B cell (primary cell): ENCODE measurements around the gene ZNF689. TPM values are rescaled to one million over a fixed set of nuclear protein-coding genes. Genes with fewer than 3 reads are reported as not detected.

Experiments used
- ATAC-seq: fragments of 200-7000 bp; cut with Tn5 transposase; one replicate; pipeline ENCODE4 v1.10.0; 2021; ENCODE audit warnings: low read depth, mild to moderate bottlenecking, moderate number of reproducible peaks, moderate library complexity
- CTCF ChIA-PET: fragments of 350-600 bp; sonication (Branson Sonifier 250); formaldehyde crosslinking; loops from one replicate; lab custom pipeline; 2021; ENCODE audit warnings: antibody characterized with exemption, inconsistent platforms; lab: Charles Lee
- POLR2A ChIA-PET: fragments of 350-600 bp; sonication (Branson Sonifier 250); formaldehyde crosslinking; loops from one replicate; lab custom pipeline; 2021; ENCODE audit warnings: antibody characterized with exemption; lab: Charles Lee
- DNase-seq: peaks from one replicate; pipeline ENCODE4 v3.0.0; 2013
- H2AFZ ChIP-seq: 2 replicates; pipeline ENCODE4 v1.6.1; 2012; ENCODE audit warnings: mild to moderate bottlenecking, low read depth, low read length; ENCODE audit not compliant: insufficient read depth, poor library complexity, severe bottlenecking
- H3K27ac ChIP-seq, 2 donors: 1 replicate in 1 of 2; 2 replicates in 1 of 2; pipeline ENCODE4 v1.5.1; 2012 to 2013; ENCODE audit warnings: low read length in 2 of 2, mild to moderate bottlenecking in 2 of 2, moderate library complexity in 1 of 2
- H3K27me3 ChIP-seq, 4 experiments: fragments of 200-600 bp in 1 of 4; sonication (generic) in 1 of 4; replicated peaks in 1 of 4; 1 replicate in 2 of 4; 2 replicates in 2 of 4; pipeline versions ENCODE4 v1.6.1 to v1.7.0; 2013 to 2016; ENCODE audit warnings: low read length in 3 of 4, mild to moderate bottlenecking in 2 of 4, mixed read lengths in 1 of 4, moderate library complexity in 1 of 4; ENCODE audit not compliant: insufficient read depth in 4 of 4, control insufficient read depth in 3 of 4; ENCODE audit errors: control extremely low read depth in 1 of 4
- H3K36me3 ChIP-seq, 2 experiments: replicated peaks in 1 of 2; 1 replicate in 1 of 2; 2 replicates in 1 of 2; pipeline versions ENCODE4 v1.6.1 to v1.7.1; 2013; ENCODE audit warnings: low read length in 1 of 2; ENCODE audit not compliant: insufficient read depth in 2 of 2, control insufficient read depth in 1 of 2; ENCODE audit errors: control extremely low read depth in 1 of 2, extremely low read depth in 1 of 2
- H3K4me1 ChIP-seq, 2 donors: fragments of 200-600 bp in 1 of 2; sonication (generic) in 1 of 2; 1 replicate in 1 of 2; 2 replicates in 1 of 2; pipeline versions ENCODE4 v1.5.1 to v1.6.1; 2013 to 2017; ENCODE audit warnings: low read length in 2 of 2; ENCODE audit not compliant: control insufficient read depth in 2 of 2, insufficient read depth in 2 of 2
- H3K4me2 ChIP-seq: replicated peaks from 2 replicates; pipeline ENCODE3; 2012; ENCODE audit warnings: mild to moderate bottlenecking, low read depth, low read length; ENCODE audit not compliant: poor library complexity, severe bottlenecking
- H3K4me3 ChIP-seq, 5 experiments: fragments of 200-600 bp in 1 of 5; sonication (generic) in 1 of 5; 1 replicate in 3 of 5; 2 replicates in 2 of 5; pipeline versions ENCODE4 v1.5.1 to v1.7.0; 2011 to 2016; ENCODE audit warnings: low read length in 4 of 5, mild to moderate bottlenecking in 4 of 5, low read depth in 2 of 5, control low read depth in 1 of 5, moderate library complexity in 1 of 5; ENCODE audit not compliant: insufficient read depth in 1 of 5; ENCODE audit errors: control extremely low read depth in 1 of 5, extremely low read depth in 1 of 5
- H3K79me2 ChIP-seq: fragments of 200-600 bp; sonication (generic); one replicate; pipeline ENCODE4 v1.6.0; 2016; ENCODE audit warnings: low read length; ENCODE audit not compliant: control insufficient read depth, insufficient read depth
- H3K9ac ChIP-seq: fragments of 200-600 bp; sonication (generic); 2 replicates; pipeline ENCODE4 v1.6.1; 2017; ENCODE audit warnings: mild to moderate bottlenecking, low read length, moderate library complexity
- H3K9me3 ChIP-seq, 3 donors: one replicate each; pipeline versions ENCODE4 v1.6.1 to v1.7.1; 2013; ENCODE audit warnings: low read length in 2 of 3; ENCODE audit not compliant: control insufficient read depth in 2 of 3, insufficient read depth in 1 of 3; ENCODE audit errors: control extremely low read depth in 1 of 3
- H4K20me1 ChIP-seq: 2 replicates; pipeline ENCODE4 v1.6.0; 2012; ENCODE audit warnings: mild to moderate bottlenecking, low read length; ENCODE audit not compliant: insufficient read depth, control insufficient read depth, poor library complexity, severe bottlenecking
- H3K27ac Mint-ChIP-seq: one replicate; pipeline ENCODE4 v1.8.0; 2021; ENCODE audit warnings: mixed read lengths
- H3K27me3 Mint-ChIP-seq: one replicate; pipeline ENCODE4 v1.8.0; 2021; ENCODE audit warnings: mixed read lengths
- H3K4me1 Mint-ChIP-seq: one replicate; pipeline ENCODE4 v1.8.0; 2021; ENCODE audit warnings: mixed read lengths
- H3K4me3 Mint-ChIP-seq: one replicate; pipeline ENCODE4 v1.8.0; 2021; ENCODE audit warnings: mixed read lengths
- H3K9me3 Mint-ChIP-seq: one replicate; pipeline ENCODE4 v1.8.0; 2022; ENCODE audit warnings: mixed read lengths; ENCODE audit not compliant: insufficient read depth
- CTCF ChIP-seq: fragments of 200-600 bp; IDR thresholded peaks from one replicate; pipeline ENCODE4 v1.8.0; 2022; ENCODE audit warnings: antibody characterized with exemption, mild to moderate bottlenecking
- EZH2 ChIP-seq: IDR thresholded peaks from 2 replicates; pipeline ENCODE4 v1.6.1; 2012; ENCODE audit warnings: borderline replicate concordance, low read depth, mild to moderate bottlenecking, moderate library complexity, low read length; ENCODE audit not compliant: insufficient read depth, poor library complexity, severe bottlenecking
- WGBS: methylation state at CpG from one replicate; pipeline ENCODE4 v1.1.5; 2013; ENCODE audit warnings: missing lambda C conversion rate; ENCODE audit not compliant: insufficient coverage; 5-methylcytosine and 5-hydroxymethylcytosine counted together
- intact Hi-C: fragments of 100-400 bp; cut with micrococcal nuclease; formaldehyde crosslinking; loops from one replicate; pipeline ENCODE4 v1.10.0; 2022
- polyA plus RNA-seq: library from polyadenylated mRNA; depleted of rRNA; stranded (reverse); fragments of >200 nt; gene quantifications from 2 replicates; pipeline ENCODE4 v1.2.3, GENCODE V29; 2012
- total RNA-seq, 2 donors: library from RNA; stranded (reverse); fragments of 120-200 nt in 1 of 2; gene quantifications; 1 replicate in 1 of 2; 2 replicates in 1 of 2; pipeline versions ENCODE4 v1.2.3 to v1.2.4, GENCODE V29; 2013 to 2022

The ZNF689 gene
- total and polyA plus RNA-seq, 2 donors (not counting 1 experiment from before 2014, with no cell fraction given) = 8.1 to 12.4 TPM

- peak overlapping the region; percentile 97 to 98 for H3K27ac ChIP-seq
- H4K20me1 ChIP-seq = no peaks in the 10 kb centered on the region
- H3K9me3 ChIP-seq = peaks cover 0 to 8% (median 0%) of the 10 kb centered on the region in 3 donors
- H3K4me3 ChIP-seq = peak overlapping the region; percentile 34 to 100 (median 86)
- CTCF ChIA-PET = interaction anchor here (1.0 to 3.6 kb wide), 11 partner anchors 10 to 232 kb away, joined by 3 to 33 read pairs (median 6); partner anchors contain the start of genes FBRS, ZNF688 and ZNF747
- POLR2A ChIA-PET = interaction anchor here (0.5 to 2.8 kb wide), 19 partner anchors 8 to 782 kb away, joined by 3 to 37 read pairs (median 5); partner anchors contain the start of genes DCTPP1, FBRS, ZNF688 and ZNF747
- Mint-ChIP-seq H3K4me3 (peak overlapping the region; percentile 91), H3K9me3 (no peaks in the 10 kb centered on the region), H3K27me3 (no peaks in the 10 kb centered on the region), H3K4me1 (peaks cover 19% of the 10 kb centered on the region), H3K27ac (peak overlapping the region; percentile 96)
- H3K79me2 ChIP-seq = no peaks in the 10 kb centered on the region
- H3K27me3 ChIP-seq = no peaks in the 10 kb centered on the region
- TF ChIP-seq CTCF = no peak
- TF ChIP-seq EZH2 = no peak
- 28% methylated on average over 21 of the region's 22 CpGs for WGBS
- H3K4me1 ChIP-seq = peaks cover 9 to 21% of the 10 kb centered on the region in 2 donors
- intact Hi-C loops = no loop called here
- peak overlapping the region; percentile 100 for H3K4me2 ChIP-seq
- peak overlapping the region; percentile 99 for H3K9ac ChIP-seq
- DNase-seq (no peak), ATAC-seq (no peak)
- peak overlapping the region; percentile 99 for H2AFZ ChIP-seq
- peaks cover 0 to 26% of the 10 kb centered on the region in 2 experiments for H3K36me3 ChIP-seq
Observed at GRCh38 chr16:30649725-30650368, 39.7 kb upstream of the ZNF689 start.

GRCh38 chr16:30647274-30647571 is 37.0 kb upstream of the ZNF689 start:
- Mint-ChIP-seq H3K4me3 (no peak overlapping the region), H3K9me3 (no peaks in the 10 kb centered on the region), H3K4me1 (peaks cover 15% of the 10 kb centered on the region), H3K27ac (no peak overlapping the region), H3K27me3 (no peaks in the 10 kb centered on the region)
- TF ChIP-seq CTCF (no peak), EZH2 (no peak)
- Histone ChIP-seq H3K4me2 (no peak overlapping the region), H3K4me1 (peaks cover 9 to 19% of the 10 kb centered on the region in 2 donors), H4K20me1 (no peaks in the 10 kb centered on the region), H3K36me3 (peaks cover 0 to 2% of the 10 kb centered on the region in 2 experiments), H3K27me3 (no peaks in the 10 kb centered on the region), H3K9ac (no peak overlapping the region), H3K79me2 (no peaks in the 10 kb centered on the region), H2AFZ (no peak overlapping the region), H3K27ac (no peak overlapping the region), H3K4me3 (no peak overlapping the region), H3K9me3 (peaks cover 0 to 8% (median 0%) of the 10 kb centered on the region in 3 donors)
- intact Hi-C loops = no loop called here
- WGBS = no CpG with 5 or more reads among the region's 1 CpG
- POLR2A ChIA-PET = no interaction called here
- DNase-seq (no peak), ATAC-seq (no peak)
- CTCF ChIA-PET = no interaction called here
